ENCODE results near the gene PHF12. TPM values are rescaled to one million over a fixed set of nuclear protein-coding genes. Genes with fewer than 3 reads are reported as not detected.
A peak's percentile ranks its signal among the peaks of the same experiment; 100 is the strongest.

PHF12 gene
- total and polyA plus RNA-seq, 11 donors = 8.2 to 31.2 (median 20.9) TPM

- no peak overlapping the region for H3K4me3 ChIP-seq
- peak overlapping the region in 1 of 12 donors; percentile 53 for H3K27ac ChIP-seq
- H3K9me3 ChIP-seq = no peaks in the 10 kb centered on the region
- TF ChIP-seq CTCF (IDR thresholded peaks at IDR 0.05) (no peak), POLR2A (IDR thresholded peaks at IDR 0.05) (no peak)
- no peak for DNase-seq
- WGBS, 4 donors = 42 to 73% (median 63%) methylated on average over 2 of the region's 2 CpGs
- peaks cover 0 to 10% (median 3%) of the 10 kb centered on the region in 12 donors for H3K4me1 ChIP-seq
- ATAC-seq = no peak
- H3K36me3 ChIP-seq = peaks cover 0 to 100% (median 100%) of the 10 kb centered on the region in 9 donors
- H3K27me3 ChIP-seq = no peaks in the 10 kb centered on the region
- intact Hi-C loops (cut with DNase I) = loop anchor here in 7 of 10 donors (5.0 to 10.0 kb wide), 4 partner anchors 153 to 193 kb away; partner anchors contain the start of genes NEK8 (in 5 of the 7) and TLCD1 (in 5 of the 7)
Measured at GRCh38 chr17:28918295-28918694, 33.0 kb downstream of the PHF12 start.

GRCh38 chr17:28917465-28917864 lies 33.9 kb downstream of the PHF12 start:
- 28 to 68% (median 41%) methylated on average over 5 of the region's 5 CpGs for WGBS, 4 donors
- Histone ChIP-seq H3K36me3 (peaks cover 0 to 100% (median 100%) of the 10 kb centered on the region in 9 donors), H3K27ac (peak overlapping the region in 1 of 12 donors; percentile 53), H3K4me1 (peaks cover 0 to 10% (median 3%) of the 10 kb centered on the region in 12 donors), H3K4me3 (no peak overlapping the region), H3K9me3 (no peaks in the 10 kb centered on the region), H3K27me3 (no peaks in the 10 kb centered on the region)
- ATAC-seq (peak in 3 of 4 donors; percentile 23 to 38 (median 37)), DNase-seq (no peak)
- TF ChIP-seq CTCF (IDR thresholded peaks at IDR 0.05) (no peak), POLR2A (IDR thresholded peaks at IDR 0.05) (no peak)
- intact Hi-C loops (cut with DNase I) = loop anchor here in 7 of 10 donors (5.0 to 10.0 kb wide), 4 partner anchors 153 to 193 kb away; partner anchors contain the start of genes NEK8 (in 5 of the 7) and TLCD1 (in 5 of the 7)

- Histone ChIP-seq H3K27me3 (no peaks in the 10 kb centered on the region), H3K36me3 (peaks cover 0 to 100% (median 100%) of the 10 kb centered on the region in 9 donors), H3K9me3 (no peaks in the 10 kb centered on the region), H3K4me3 (no peak overlapping the region), H3K27ac (peak overlapping the region in 1 of 12 donors; percentile 53), H3K4me1 (peaks cover 0 to 10% (median 3%) of the 10 kb centered on the region in 12 donors)
- ATAC-seq = no peak
- no peak for DNase-seq
- no peak for TF ChIP-seq POLR2A (IDR thresholded peaks at IDR 0.05)
- 63 to 82% (median 73%) methylated on average over 11 to 12 of the region's 12 CpGs for WGBS, 4 donors
- intact Hi-C loops (cut with DNase I) = loop anchor here in 7 of 10 donors (5.0 to 10.0 kb wide), 4 partner anchors 152 to 192 kb away; partner anchors contain the start of genes NEK8 (in 5 of the 7) and TLCD1 (in 5 of the 7)
Measured at GRCh38 chr17:28917029-28917428, 34.3 kb downstream of the PHF12 start.

GRCh38 chr17:28916302-28916934 lies 34.9 kb downstream of the PHF12 start:
- H3K27me3 ChIP-seq = no peaks in the 10 kb centered on the region
- H3K4me1 ChIP-seq = peaks cover 0 to 10% (median 3%) of the 10 kb centered on the region in 12 donors
- peaks cover 0 to 100% (median 100%) of the 10 kb centered on the region in 9 donors for H3K36me3 ChIP-seq
- TF ChIP-seq POLR2A (IDR thresholded peaks at IDR 0.05) = no peak
- TF ChIP-seq CTCF (IDR thresholded peaks at IDR 0.05) = peak; percentile 56 to 76 (median 62)
- H3K4me3 ChIP-seq = no peak overlapping the region
- intact Hi-C loops (cut with DNase I) = loop anchor here in 7 of 10 donors (1.0 to 10.0 kb wide), 5 partner anchors 152 to 192 kb away; partner anchors contain the start of genes NEK8 (in 5 of the 7) and TLCD1 (in 5 of the 7)
- ATAC-seq = peak; percentile 58 to 75 (median 66)
- 46 to 51% (median 49%) methylated on average over 6 of the region's 6 CpGs for whole genome bisulfite sequencing, 4 donors
- H3K27ac ChIP-seq = no peak overlapping the region
- DNase-seq = peak in 1 of 5 donors; percentile 44
- no peaks in the 10 kb centered on the region for H3K9me3 ChIP-seq
